ENCODE results near the gene MAP3K5.

Gene MAP3K5

GRCh38 chr6:136635615-136636014 is 156.7 kb downstream of the MAP3K5 start:
- DNase-seq = no peak

- DNase-seq = no peak
These were observed 158.9 kb downstream of the MAP3K5 start for GRCh38 chr6:136633355-136633754.

DNA sequence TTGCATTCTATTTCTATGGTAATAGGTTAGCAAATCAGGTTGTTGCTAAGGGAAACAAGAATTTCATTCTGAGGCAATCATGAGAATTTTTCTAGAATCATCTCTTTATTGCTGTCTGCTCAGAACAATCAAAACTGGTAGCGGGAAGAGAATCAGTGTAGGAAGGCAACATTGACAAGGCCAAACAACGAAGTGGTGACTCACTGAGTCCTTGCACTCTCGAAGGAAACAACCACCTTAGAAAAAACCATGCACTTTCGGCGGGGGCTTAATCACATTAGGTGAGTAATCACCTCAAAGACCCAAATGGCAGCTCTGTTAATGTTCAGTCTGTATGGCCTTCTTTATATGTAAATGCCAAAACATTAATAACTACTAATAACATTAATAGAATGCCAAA is 163.3 kb downstream of the MAP3K5 start:
- DNase-seq = no peak

GRCh38 chr6:136627191-136627590 is 165.1 kb downstream of the MAP3K5 start:
- no peak for DNase-seq

GRCh38 chr6:136625293-136625692 is 167.0 kb downstream of the MAP3K5 start:
- DNase-seq = no peak

GRCh38 chr6:136624347-136624746 is 167.9 kb downstream of the MAP3K5 start:
- DNase-seq = no peak

GRCh38 chr6:136618086-136618485 is 174.2 kb downstream of the MAP3K5 start:
- DNase-seq = no peak

DNA sequence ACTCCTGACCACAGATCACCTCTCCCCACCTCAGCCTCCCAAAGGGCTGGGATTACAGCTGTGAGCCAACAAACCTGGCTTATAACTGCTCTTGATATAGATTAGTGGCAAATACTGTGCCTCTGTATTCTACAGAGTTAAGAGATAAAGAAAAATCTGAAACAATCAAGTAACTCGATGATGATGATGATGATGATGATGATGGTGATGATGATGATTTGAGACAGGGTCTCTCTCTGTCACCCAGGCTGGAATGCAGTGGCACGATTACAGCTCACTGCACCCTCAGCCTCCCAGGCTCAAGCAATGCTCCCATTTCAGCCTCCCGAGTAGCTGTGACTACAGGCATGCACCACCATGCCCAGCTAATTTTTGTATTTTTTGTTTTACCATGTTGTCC is 175.8 kb downstream of the MAP3K5 start:
- no peak for DNase-seq

GRCh38 chr6:136614994-136615393 is 177.3 kb downstream of the MAP3K5 start:
- no peak for DNase-seq

DNA sequence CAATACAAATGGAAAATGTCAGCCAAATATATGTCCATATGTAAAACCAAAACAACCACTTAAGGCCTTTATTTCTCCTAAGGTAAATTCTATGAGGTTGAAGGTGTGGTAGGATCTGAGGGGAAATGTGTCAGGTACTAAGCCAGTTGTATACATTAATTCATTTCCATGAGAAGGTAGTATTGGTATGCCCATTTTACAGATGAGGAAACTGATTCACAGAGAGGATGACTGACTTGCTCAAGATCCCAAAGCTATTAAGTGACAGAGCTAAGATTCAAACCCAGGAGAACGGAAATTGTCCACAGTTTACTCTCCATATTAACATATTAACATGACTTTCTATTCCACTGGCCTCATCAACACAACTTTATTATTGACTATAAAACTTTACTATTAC is 177.9 kb downstream of the MAP3K5 start:
- no peak for DNase-seq

DNA sequence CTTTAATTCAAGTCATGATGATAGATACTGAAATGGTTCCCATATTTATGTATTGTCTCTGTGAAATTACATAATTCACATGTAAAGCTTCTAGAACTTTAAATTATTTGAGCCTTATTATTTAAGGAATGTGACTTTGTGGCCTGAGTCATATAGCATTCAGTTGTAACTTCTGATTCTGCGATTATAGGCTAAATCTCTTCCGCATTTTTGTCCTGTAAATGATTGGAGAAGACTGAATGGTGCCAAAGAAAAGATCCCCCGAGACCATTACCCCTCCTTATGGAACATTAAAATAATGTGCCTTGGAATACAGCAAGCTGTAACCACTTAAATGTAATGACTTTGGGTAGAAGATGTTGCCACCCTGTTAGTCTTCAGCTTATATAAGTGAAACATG is 178.8 kb downstream of the MAP3K5 start:
- DNase-seq = no peak

GRCh38 chr6:136612666-136613389 is 179.4 kb downstream of the MAP3K5 start:
- DNase-seq = no peak

- no peak for DNase-seq
These were observed 180.5 kb downstream of the MAP3K5 start for GRCh38 chr6:136611746-136612145.

- no peak for DNase-seq
These were observed 181.1 kb downstream of the MAP3K5 start for GRCh38 chr6:136611133-136611532.

GRCh38 chr6:136609873-136610706 is 182.2 kb downstream of the MAP3K5 start:
- DNase-seq = no peak

- no peak for DNase-seq
These were observed 183.3 kb downstream of the MAP3K5 start for GRCh38 chr6:136608991-136609390.

- no peak for DNase-seq
These were observed 184.1 kb downstream of the MAP3K5 start for GRCh38 chr6:136607932-136608772.

- peak; percentile 34 for DNase-seq
These were observed 184.9 kb downstream of the MAP3K5 start for GRCh38 chr6:136607204-136607931.

DNA sequence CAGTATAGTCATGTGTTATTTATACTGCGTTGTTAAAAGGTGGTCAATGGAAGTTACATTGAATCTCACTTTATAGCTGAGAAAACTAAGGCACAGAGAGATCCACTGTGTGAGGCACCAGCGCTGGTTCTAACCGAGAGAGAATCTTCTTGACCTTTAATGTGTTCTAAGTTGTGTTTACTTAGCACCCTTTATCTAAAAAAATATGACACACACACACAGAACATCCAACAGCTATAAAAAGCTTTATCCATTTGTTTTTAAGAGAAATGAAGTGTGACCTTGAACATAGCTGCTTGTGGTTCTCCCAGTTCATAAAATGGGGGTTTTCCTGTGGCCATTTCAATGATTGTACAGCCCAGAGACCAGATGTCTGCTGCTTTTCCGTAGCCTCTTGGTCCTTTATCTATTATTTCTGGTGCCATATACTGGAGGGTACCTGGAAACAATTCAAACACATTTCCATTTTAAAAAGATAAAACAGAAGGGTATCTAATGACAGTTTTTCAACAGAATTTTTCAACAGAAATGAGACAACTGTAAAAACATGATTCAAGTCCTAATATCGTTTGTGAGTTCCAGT is 187.3 kb downstream of the MAP3K5 start:
- DNase-seq = no peak

DNA sequence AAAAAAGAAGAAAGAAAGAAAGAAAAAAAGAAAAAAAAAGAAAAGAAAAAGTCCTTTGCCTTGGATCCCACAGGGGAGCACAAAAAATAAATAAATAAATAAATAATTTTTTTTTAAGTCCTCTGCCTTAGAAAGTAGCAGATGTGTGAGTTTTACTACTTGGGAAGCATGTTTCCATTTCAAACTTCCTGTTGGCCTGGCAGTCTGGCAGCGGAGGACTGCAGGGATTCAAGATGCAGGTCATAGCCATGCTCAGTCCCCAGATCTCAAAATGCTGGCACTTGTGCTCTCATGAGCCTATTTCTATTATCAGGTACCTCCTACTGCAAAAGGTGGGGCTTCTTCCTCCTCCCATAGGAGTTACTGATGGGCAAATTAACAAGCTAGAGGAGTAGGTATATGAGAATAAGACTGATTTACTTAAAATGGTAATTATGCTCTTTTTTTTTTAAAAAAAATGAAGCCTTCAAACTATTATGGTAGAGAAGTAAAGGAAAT is 187.9 kb downstream of the MAP3K5 start:
- DNase-seq = no peak

- DNase-seq = no peak
These were observed 191.5 kb downstream of the MAP3K5 start for GRCh38 chr6:136600818-136601217.
